HG02970 (cell line): ENCODE data around the gene NIN.

Experiments used
- ATAC-seq: cut with Tn5 transposase; IDR thresholded peaks from one replicate; pipeline ENCODE4 v1.9.1; 2021; ENCODE audit warnings: mild to moderate bottlenecking, moderate library complexity, moderate number of reproducible peaks; ENCODE audit not compliant: unreplicated experiment, low FRiP score

Gene NIN

GRCh38 chr14:50839048-50839447 is 8.1 kb upstream of the NIN start:
- ATAC-seq, result no peak

GRCh38 chr14:50837850-50838470 is 7.0 kb upstream of the NIN start:
- no peak for ATAC-seq

- no peak for ATAC-seq
Observed at GRCh38 chr14:50837271-50837670, 6.3 kb upstream of the NIN start.

DNA sequence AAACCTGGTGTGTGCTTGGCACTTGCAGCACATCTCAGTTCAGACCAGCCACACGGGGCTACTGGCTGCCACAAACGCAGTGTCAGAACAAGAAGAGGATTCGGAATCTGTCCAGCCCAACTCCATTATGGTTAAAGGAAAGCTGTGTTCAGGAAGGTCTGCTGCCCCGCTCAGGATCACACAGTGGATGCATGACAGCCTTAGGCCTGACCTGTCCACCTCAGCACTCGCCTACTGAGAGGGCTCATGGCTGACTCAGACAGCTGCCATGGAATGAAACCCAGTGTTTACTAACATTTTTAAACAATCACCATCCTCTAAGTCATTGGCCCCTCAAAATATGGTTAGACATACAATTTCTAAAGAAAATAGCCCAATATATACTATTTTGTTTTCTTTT is 5.6 kb upstream of the NIN start:
- ATAC-seq, result no peak

DNA sequence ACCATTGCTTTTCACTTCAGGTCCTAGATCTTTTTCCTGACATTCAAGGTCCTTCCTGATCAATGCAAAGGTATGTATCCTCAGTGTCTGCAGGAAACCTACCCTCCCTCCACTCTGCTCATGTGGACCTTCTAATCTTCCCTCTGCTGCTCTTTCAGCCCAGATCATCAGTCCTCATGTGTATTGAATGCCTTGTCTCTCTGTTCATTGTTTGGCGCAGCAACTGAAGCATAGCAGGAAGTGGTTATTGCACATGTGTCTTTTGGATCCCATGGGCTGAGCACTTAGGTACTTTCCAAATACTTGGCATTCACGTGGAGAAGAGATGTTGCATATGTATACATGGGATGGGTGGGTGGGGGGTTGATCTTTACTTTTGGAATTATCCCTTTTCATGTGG is 4.3 kb upstream of the NIN start:
- no peak for ATAC-seq

DNA sequence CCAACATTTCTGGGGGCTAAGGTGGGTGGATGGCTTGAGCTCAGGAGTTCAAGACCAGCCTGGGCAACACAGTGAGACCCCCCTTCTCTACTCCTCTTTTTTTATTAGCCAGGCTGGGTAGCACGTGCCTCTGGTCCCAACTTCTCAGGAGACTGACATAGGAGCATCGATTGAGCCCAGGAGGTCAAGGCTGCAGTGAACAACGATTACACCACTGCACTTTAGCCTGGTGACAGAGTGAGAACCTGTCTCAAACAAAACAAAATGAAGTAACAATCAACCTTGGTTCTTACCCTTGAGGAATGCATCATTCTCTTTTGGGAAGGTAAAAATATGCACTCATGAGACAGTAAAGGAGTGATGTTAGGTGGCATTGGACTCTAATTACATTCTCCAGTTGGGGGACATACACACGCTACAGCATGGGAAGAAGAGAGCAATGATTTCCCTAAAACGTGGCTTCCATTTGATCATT is 3.9 kb upstream of the NIN start:
- no peak for ATAC-seq

- ATAC-seq, result no peak
Observed at GRCh38 chr14:50832935-50833630, 2.1 kb upstream of the NIN start.

GRCh38 chr14:50831726-50832168 is 785 bp upstream of the NIN start:
- ATAC-seq, result no peak

DNA sequence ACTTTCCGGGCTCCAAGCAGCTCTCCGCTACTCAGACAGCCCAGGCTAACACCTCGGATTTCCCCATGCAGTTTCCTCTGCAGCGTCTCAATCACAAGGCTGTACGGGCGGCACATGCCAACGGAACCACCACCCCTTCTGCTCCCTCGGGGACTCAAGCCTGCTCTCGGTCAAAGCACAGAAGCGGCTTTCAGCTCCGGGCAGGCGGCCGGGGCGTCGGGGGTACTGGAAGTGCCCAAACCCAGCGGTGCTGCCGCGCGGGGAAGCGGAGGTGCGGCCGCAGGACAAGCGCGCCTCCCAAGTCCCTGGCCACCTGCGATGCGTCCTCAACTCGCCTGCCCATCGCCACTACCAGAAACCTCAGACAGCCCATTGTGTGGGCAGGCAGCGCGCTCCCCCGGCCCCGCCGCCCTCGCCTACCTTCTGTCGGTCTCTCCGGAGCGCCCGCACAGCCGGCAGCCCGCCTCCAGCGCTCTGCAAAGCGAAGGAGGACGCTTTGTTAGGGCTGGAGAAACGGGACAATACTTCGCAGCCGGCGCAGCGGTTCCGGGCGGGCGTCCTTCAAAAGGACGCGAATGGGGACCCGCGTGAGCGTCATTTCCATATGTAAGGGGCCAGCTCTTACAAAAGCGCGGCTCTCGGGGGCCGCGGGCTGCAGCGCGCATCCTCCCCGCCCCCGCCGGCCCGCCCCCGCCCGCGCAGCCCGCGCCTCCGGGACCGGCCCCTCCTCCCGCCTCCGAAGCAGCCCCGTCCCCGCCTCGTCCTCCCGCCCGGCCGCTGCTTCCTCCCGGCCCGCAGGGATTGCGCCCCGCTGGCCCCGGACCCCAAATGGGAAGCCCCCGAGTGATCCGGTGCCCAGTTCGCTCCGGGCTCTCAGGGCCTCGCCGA is 674 bp downstream of the NIN start:
- ATAC-seq, result peak; percentile 39

- no peak for ATAC-seq
Observed at GRCh38 chr14:50829489-50830043, 1.4 kb downstream of the NIN start.

DNA sequence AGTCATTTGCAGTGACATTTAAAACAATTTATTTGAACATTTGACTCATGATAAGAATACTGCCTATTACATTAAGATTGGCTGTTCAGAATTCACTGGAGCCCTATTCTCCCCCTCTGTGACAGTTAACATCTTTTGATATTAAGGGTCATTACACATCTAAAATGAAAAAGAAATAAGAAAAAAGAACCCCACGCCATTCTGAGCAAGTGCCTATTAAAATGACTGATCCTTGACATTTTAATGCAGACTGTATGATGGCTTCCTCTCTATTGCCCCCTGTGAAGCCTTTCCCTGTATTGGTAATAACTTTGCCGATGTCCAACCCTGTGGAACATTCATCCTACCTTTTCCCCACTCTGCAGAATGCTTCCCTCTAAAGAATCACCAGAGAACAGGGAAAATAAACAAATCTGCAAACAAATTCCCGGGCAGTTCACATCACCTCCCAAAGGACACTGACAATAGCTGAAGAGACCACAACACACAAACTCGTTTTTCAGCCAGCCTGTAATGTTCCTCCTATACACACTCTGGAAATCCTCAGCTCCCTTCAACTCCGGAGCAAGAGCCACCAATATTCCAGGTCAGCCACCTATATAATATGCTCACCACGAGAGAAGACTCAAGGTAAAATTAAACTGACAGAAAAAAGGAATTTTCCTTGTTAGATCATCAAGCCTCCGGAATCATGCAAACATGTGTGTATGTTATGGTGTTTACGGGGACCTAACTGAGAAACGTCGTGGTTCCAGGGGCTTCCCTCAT is 2.1 kb downstream of the NIN start:
- no peak for ATAC-seq

DNA sequence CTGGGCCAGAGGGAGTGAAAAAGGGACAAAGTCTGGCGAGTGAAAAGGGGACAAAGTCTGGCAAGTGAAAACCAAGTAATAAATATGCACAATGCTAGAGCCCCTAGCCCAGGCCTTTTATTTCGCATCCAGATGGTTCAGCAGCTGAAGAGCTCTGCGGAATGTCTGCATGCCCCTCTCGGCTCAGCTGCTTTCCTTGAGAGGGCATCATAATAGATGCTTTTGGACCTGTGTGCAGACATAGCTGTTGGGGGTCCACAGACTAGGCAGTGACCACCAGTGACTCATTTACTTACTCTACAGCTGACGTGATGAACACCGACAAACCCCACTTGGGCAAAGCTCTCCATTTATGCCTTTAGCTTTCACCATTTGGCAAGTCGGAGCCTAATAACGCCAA is 4.3 kb downstream of the NIN start:
- no peak for ATAC-seq

DNA sequence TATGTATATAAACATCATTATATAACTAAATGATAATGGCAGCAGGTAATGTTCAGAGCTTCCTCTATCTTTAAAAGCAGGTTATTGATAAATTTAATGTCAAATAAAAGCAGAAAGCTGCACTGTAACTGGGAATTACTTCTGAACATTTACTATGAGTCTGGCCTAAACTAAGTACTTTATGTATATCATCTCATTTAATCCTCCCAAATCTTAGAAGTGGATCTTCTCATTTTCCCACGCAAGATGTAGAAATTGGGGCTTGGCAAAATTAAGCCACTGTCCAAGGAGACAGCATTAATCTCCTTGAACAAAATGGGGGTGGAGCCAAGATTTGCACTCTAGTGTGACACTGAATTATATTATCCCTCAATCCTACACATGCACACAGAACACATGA is 5.7 kb downstream of the NIN start:
- no peak for ATAC-seq

DNA sequence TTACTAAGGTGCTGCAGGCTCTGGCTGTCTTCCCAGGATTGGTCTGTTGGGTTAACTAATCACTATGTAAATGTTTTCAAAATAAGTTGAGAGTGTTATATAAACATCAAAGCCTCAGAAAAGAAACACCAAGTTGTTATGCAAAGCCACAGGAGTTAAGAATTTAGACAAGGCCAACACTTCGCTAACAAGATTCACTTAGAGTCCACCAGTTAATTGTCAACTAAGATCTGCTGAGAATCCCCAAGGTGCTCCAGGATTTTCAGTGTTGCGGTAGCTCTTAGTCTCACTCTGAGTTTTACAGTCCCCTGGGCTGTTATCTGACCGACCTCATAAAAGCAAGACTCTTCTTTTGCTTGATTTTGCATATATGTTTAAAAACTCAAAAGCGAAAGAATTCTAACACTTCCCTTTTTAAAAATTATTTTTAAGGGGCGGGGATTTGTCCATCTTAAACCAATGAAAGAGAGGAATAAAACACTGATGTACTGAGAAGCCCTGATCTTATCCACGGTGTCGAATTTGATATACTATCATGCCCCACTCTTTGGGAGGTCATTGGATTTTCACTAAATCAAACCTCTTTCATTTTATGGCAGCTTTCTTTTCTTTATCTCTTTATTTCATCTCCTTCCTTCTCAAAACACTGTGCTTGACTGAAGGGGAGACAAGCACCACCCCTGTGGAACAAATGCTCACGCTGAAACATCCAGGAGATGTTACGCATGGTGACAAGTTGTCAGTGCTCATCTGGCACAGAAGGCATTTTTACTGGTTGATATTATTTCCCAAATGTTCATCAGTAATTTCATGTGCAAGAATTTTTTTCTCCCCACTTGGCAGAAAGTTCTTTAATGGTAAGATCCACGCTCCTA is 7.0 kb downstream of the NIN start:
- peak; percentile 66 for ATAC-seq

GRCh38 chr14:50823051-50823761 is 7.8 kb downstream of the NIN start:
- peak; percentile 6 for ATAC-seq

DNA sequence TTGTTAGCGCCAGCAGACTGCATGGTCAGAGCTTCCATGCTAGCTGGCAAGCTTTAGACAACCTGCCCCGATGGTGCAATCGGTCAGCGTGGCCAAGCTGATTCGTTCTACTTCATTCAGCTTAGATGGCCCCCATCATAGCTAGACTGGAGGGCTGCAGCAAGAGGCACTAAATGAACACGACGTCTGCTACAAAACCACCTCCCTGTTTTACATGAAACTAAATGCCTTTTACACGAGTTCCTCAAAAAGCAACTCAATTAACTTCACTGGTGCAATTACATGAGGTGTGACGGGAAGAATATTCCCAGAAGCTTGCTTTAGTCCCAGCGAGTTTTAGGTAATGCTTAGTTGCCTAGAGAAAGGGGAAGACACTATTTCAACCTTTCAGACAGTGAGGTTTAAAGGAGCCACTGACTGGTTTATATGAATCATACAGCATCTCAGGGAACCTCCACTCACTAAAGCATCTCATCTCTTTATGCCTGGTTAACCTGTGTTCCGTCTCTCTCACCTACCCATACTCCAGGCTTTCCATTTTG is 8.4 kb downstream of the NIN start:
- ATAC-seq, result no peak

GRCh38 chr14:50821510-50822464 is 9.2 kb downstream of the NIN start:
- ATAC-seq, result no peak
